GM23338 (cell line): ENCODE data around the gene TTC38.

Source experiments
- CREB1 ChIP-seq: fragments of 250-450 bp; sonication (Bioruptor Pico); IDR thresholded peaks from 2 replicates; pipeline ENCODE4 v1.5.0; 2020; ENCODE audit warnings: low read depth, mild to moderate bottlenecking, moderate library complexity
- CTCF ChIP-seq, 2 experiments: fragments of 200-600 bp in 1 of 2; sonication (generic) in 1 of 2; conservative IDR thresholded peaks; 2 replicates each; pipeline versions ENCODE4 v1.5.1 to v1.6.1; 2016 to 2017; ENCODE audit warnings: antibody characterized with exemption in 2 of 2, low read depth in 2 of 2, mild to moderate bottlenecking in 2 of 2, moderate library complexity in 1 of 2
- EZH2phosphoT487 ChIP-seq: fragments of 200-600 bp; sonication (generic); IDR thresholded peaks from one replicate; pipeline ENCODE4 v1.8.1; 2018; ENCODE audit warnings: antibody characterized with exemption; ENCODE audit not compliant: unreplicated experiment
- NANOG ChIP-seq: IDR thresholded peaks from 2 replicates; pipeline ENCODE4 v1.6.1; 2016; ENCODE audit warnings: antibody characterized with exemption, borderline replicate concordance
- POLR2AphosphoS5 ChIP-seq: IDR thresholded peaks from 2 replicates; pipeline ENCODE4 v1.6.1; 2016; ENCODE audit warnings: antibody characterized with exemption, low read depth
- REST ChIP-seq: IDR thresholded peaks from one replicate; pipeline ENCODE4 v1.6.1; 2018; ENCODE audit warnings: antibody characterized with exemption; ENCODE audit not compliant: unreplicated experiment

GRCh38 chr22:46240907-46241306 is 26.9 kb upstream of the TTC38 start:
- no peak for TF ChIP-seq CTCF (conservative IDR thresholded peaks at IDR 0.05; ENCODE audit: low read depth in 2 of 2)
- TF ChIP-seq EZH2phosphoT487 = no peak
- TF ChIP-seq CREB1 (CRISPR knock-in tag) = no peak
- no peak for TF ChIP-seq NANOG
- no peak for TF ChIP-seq REST
- TF ChIP-seq POLR2AphosphoS5 = no peak
